Calu3 (cell line): ENCODE results near the gene HMGN3. TPM values are rescaled to one million over a fixed set of nuclear protein-coding genes. Genes with fewer than 3 reads are reported as not detected.

Source experiments
- BruUV-seq: library from RNA; stranded (reverse); fragments of 400-500 nt; replicated peaks from 2 replicates; lab custom pipeline; 2021; lab: Mats Ljungman, UMichigan
- CTCF ChIA-PET: fragments of 300-600 bp; sonication (Branson Sonifier 250); formaldehyde crosslinking; loops from one replicate; lab custom pipeline; 2022; ENCODE audit warnings: antibody characterized with exemption; lab: Charles Lee
- DNase-seq: peaks from one replicate; pipeline ENCODE4 v3.0.0; 2022
- H3K27ac Mint-ChIP-seq: one replicate; pipeline ENCODE4 v1.8.0; 2022; ENCODE audit warnings: mixed read lengths; ENCODE audit not compliant: unreplicated experiment
- H3K27me3 Mint-ChIP-seq: one replicate; pipeline ENCODE4 v1.8.0; 2022; ENCODE audit warnings: mixed read lengths; ENCODE audit not compliant: unreplicated experiment
- H3K36me3 Mint-ChIP-seq: one replicate; pipeline ENCODE4 v1.8.0; 2022; ENCODE audit warnings: mild to moderate bottlenecking, moderate library complexity, mixed read lengths; ENCODE audit not compliant: insufficient read depth, unreplicated experiment
- H3K4me1 Mint-ChIP-seq: one replicate; pipeline ENCODE4 v1.8.0; 2022; ENCODE audit warnings: mild to moderate bottlenecking, low read depth, mixed read lengths; ENCODE audit not compliant: unreplicated experiment
- H3K4me3 Mint-ChIP-seq: one replicate; pipeline ENCODE4 v1.8.0; 2022; ENCODE audit warnings: mild to moderate bottlenecking, low read depth, moderate library complexity, mixed read lengths; ENCODE audit not compliant: unreplicated experiment
- H3K9me3 Mint-ChIP-seq: one replicate; pipeline ENCODE4 v1.8.0; 2022; ENCODE audit warnings: low read depth, mixed read lengths; ENCODE audit not compliant: unreplicated experiment
- CTCF ChIP-seq: fragments of 200-600 bp; IDR thresholded peaks from one replicate; pipeline ENCODE4 v1.8.0; 2022; ENCODE audit warnings: antibody characterized with exemption; ENCODE audit not compliant: unreplicated experiment
- intact Hi-C: fragments of 100-400 bp; cut with micrococcal nuclease; formaldehyde crosslinking; loops from one replicate; pipeline ENCODE4 v1.10.0; 2022; ENCODE audit not compliant: unreplicated experiment
- total RNA-seq: library from RNA; stranded (reverse); gene quantifications from 2 replicates; pipeline ENCODE4 v1.2.3, GENCODE V29; 2022

The HMGN3 gene
- total RNA-seq, 1 experiment from 2014 or later, result 104 TPM

- CTCF ChIA-PET, result interaction anchor here (1.1 kb wide), 1 partner anchor 14 kb away, joined by 3 read pairs; no protein-coding TSS in a partner anchor
- no peak overlapping the region for H3K27ac Mint-ChIP-seq
- intact Hi-C loops, result no loop called here
- no peak overlapping the region for H3K4me3 Mint-ChIP-seq
- H3K4me1 Mint-ChIP-seq, result no peaks in the 10 kb centered on the region
- no TSS peak for BruUV-seq
- H3K36me3 Mint-ChIP-seq, result no peaks in the 10 kb centered on the region
- peaks cover 8% of the 10 kb centered on the region for H3K9me3 Mint-ChIP-seq
- DNase-seq, result no peak
- H3K27me3 Mint-ChIP-seq, result no peaks in the 10 kb centered on the region
- TF ChIP-seq CTCF, result no peak
These were observed 46.4 kb downstream of the HMGN3 start for GRCh38 chr6:79188107-79188506.

GRCh38 chr6:79186564-79186963 lies 47.9 kb downstream of the HMGN3 start:
- no peak overlapping the region for H3K4me3 Mint-ChIP-seq
- no peak for TF ChIP-seq CTCF
- intact Hi-C loops, result no loop called here
- H3K4me1 Mint-ChIP-seq, result no peaks in the 10 kb centered on the region
- H3K9me3 Mint-ChIP-seq, result peaks cover 8% of the 10 kb centered on the region
- no peak for DNase-seq
- CTCF ChIA-PET, result no interaction called here
- H3K27me3 Mint-ChIP-seq, result no peaks in the 10 kb centered on the region
- BruUV-seq, result no TSS peak
- no peak overlapping the region for H3K27ac Mint-ChIP-seq
- H3K36me3 Mint-ChIP-seq, result no peaks in the 10 kb centered on the region

- BruUV-seq, result no TSS peak
- Mint-ChIP-seq H3K4me1 (peaks cover 7% of the 10 kb centered on the region), H3K27me3 (no peaks in the 10 kb centered on the region), H3K36me3 (peaks cover 4% of the 10 kb centered on the region), H3K9me3 (no peaks in the 10 kb centered on the region), H3K27ac (no peak overlapping the region), H3K4me3 (no peak overlapping the region)
- no peak for TF ChIP-seq CTCF
- CTCF ChIA-PET, result no interaction called here
- intact Hi-C loops, result no loop called here
- DNase-seq, result no peak
These were observed 49.8 kb downstream of the HMGN3 start for GRCh38 chr6:79184641-79185040.

- no peak for DNase-seq
- Mint-ChIP-seq H3K4me3 (no peak overlapping the region), H3K36me3 (peaks cover 4% of the 10 kb centered on the region), H3K4me1 (peaks cover 7% of the 10 kb centered on the region), H3K9me3 (no peaks in the 10 kb centered on the region), H3K27me3 (no peaks in the 10 kb centered on the region), H3K27ac (no peak overlapping the region)
- CTCF ChIA-PET, result no interaction called here
- no peak for TF ChIP-seq CTCF
- BruUV-seq, result no TSS peak
- intact Hi-C loops, result no loop called here
These were observed 50.4 kb downstream of the HMGN3 start for GRCh38 chr6:79184086-79184485.
